ENCODE data around the gene PRKCA.

PRKCA gene

GRCh38 chr17:66678061-66678460, 375.6 kb downstream of the PRKCA start:
- H3K27ac ChIP-seq: peak overlapping the region; percentile 75
- POLR2A ChIA-PET (ENCODE audit: low non-redundant PET): no interaction called here
- no peak for DNase-seq (ENCODE audit: low spot score)
- CTCF ChIA-PET: no interaction called here
- no peak for TF ChIP-seq CTCF (conservative IDR thresholded peaks at IDR 0.05; ENCODE audit: low read depth)

GRCh38 chr17:66678827-66679226, 376.4 kb downstream of the PRKCA start:
- ChIA-PET POLR2A (ENCODE audit: low non-redundant PET) (no interaction called here), CTCF (interaction anchor here (0.6 kb wide), 1 partner anchor 260 kb away, joined by 3 read pairs; no protein-coding TSS in a partner anchor)
- no peak for TF ChIP-seq CTCF (conservative IDR thresholded peaks at IDR 0.05; ENCODE audit: low read depth)
- no peak overlapping the region for H3K27ac ChIP-seq
- no peak for DNase-seq (ENCODE audit: low spot score)

DNA sequence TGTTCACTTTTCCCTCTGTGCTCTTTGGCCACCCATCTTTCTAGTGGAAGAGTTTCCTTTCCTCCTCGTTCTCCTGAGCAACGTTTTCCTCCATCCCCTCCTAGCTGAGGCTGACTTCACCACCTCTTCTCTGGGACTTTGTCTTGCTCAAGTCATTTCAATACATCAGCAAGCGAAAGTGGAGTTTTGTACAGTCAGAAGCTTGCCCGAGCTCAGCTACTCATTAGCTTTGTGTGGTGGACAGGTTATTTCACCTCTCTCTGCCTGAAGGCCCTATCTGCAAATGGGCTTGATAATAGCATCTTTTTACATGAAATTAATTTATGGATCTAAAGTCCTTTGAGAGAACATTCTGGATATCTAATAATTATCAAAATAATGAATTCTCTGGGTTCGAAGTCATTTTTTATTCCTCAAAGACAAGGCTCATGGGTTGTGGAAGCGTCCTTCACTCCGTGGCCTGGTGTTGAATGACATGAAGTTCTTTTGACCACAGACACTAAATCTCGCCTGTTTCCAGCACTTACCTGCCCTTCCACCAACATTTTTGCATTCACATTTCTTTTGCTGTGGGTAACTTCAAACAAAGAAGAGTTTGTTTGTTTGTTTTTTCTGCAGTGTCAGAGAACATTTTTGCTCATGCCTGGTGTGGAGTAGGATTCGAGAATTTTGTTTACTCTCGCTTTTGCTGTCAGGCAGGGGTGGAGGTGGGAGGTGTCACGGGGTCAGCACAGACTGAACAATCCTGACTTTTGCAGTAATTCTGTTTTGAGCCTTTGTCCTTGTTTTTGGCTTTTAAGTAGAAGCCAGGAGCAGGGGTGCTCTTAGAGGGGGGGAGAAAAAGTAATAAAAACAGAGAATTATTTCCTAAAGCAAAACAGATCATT, 377.5 kb downstream of the PRKCA start:
- TF ChIP-seq CTCF (conservative IDR thresholded peaks at IDR 0.05; ENCODE audit: low read depth): no peak
- ChIA-PET POLR2A (ENCODE audit: low non-redundant PET) (no interaction called here), CTCF (interaction anchor here (0.6 to 0.7 kb wide), 2 partner anchors 259 to 267 kb away, joined by 3 read pairs; no protein-coding TSS in a partner anchor)
- H3K27ac ChIP-seq: no peak overlapping the region
- no peak for DNase-seq (ENCODE audit: low spot score)

GRCh38 chr17:66682283-66682682, 379.9 kb downstream of the PRKCA start:
- POLR2A ChIA-PET (ENCODE audit: low non-redundant PET): no interaction called here
- DNase-seq (ENCODE audit: low spot score): no peak
- H3K27ac ChIP-seq: no peak overlapping the region
- CTCF ChIA-PET: no interaction called here
- TF ChIP-seq CTCF (conservative IDR thresholded peaks at IDR 0.05; ENCODE audit: low read depth): no peak

- CTCF ChIA-PET: interaction anchor here (0.7 kb wide), 1 partner anchor 8 kb away, joined by 3 read pairs; no protein-coding TSS in a partner anchor
- TF ChIP-seq CTCF (conservative IDR thresholded peaks at IDR 0.05; ENCODE audit: low read depth): no peak
These were observed 381.8 kb downstream of the PRKCA start for GRCh38 chr17:66684261-66684660.

GRCh38 chr17:66684731-66685130, 382.3 kb downstream of the PRKCA start:
- DNase-seq (ENCODE audit: low spot score): no peak
- no peak overlapping the region for H3K27ac ChIP-seq
- POLR2A ChIA-PET (ENCODE audit: low non-redundant PET): no interaction called here
- no peak for TF ChIP-seq CTCF (conservative IDR thresholded peaks at IDR 0.05; ENCODE audit: low read depth)
- CTCF ChIA-PET: interaction anchor here (0.6 to 0.7 kb wide), 3 partner anchors 9 to 314 kb away, joined by 3 to 4 read pairs (median 3); no protein-coding TSS in a partner anchor

More at GRCh38 chr17:66684261-66684660, 381.8 kb downstream of the PRKCA start:
- POLR2A ChIA-PET (ENCODE audit: low non-redundant PET): no interaction called here
- no peak overlapping the region for H3K27ac ChIP-seq
- no peak for DNase-seq (ENCODE audit: low spot score)
